Smooth muscle cell of the brain vasculature (primary cell): ENCODE data around the gene TTLL6.

Experiments used
- DNase-seq: peaks from one replicate; pipeline ENCODE4 v3.0.0-alpha.2; 2012; ENCODE audit warnings: low read depth, low spot score

TTLL6 gene

GRCh38 chr17:48738803-48739526 is 78.1 kb downstream of the TTLL6 start:
- no peak for DNase-seq

GRCh38 chr17:48738424-48738802 is 78.6 kb downstream of the TTLL6 start:
- DNase-seq = no peak

GRCh38 chr17:48737330-48738043 is 79.5 kb downstream of the TTLL6 start:
- DNase-seq = no peak

GRCh38 chr17:48735062-48735351 is 82.0 kb downstream of the TTLL6 start:
- DNase-seq = no peak

- DNase-seq = no peak
Observed at GRCh38 chr17:48734333-48735061, 82.5 kb downstream of the TTLL6 start.

- no peak for DNase-seq
Observed at GRCh38 chr17:48733632-48734328, 83.2 kb downstream of the TTLL6 start.

GRCh38 chr17:48732688-48733629 is 84.1 kb downstream of the TTLL6 start:
- no peak for DNase-seq

- DNase-seq = no peak
Observed at GRCh38 chr17:48731355-48731754, 85.7 kb downstream of the TTLL6 start.

GRCh38 chr17:48730240-48730550 is 86.8 kb downstream of the TTLL6 start:
- no peak for DNase-seq

GRCh38 chr17:48729335-48730239 is 87.4 kb downstream of the TTLL6 start:
- DNase-seq = no peak

- no peak for DNase-seq
Observed at GRCh38 chr17:48728232-48729231, 88.5 kb downstream of the TTLL6 start, which contains the start of gene HOXB13. Gene HOXB13 (minus strand): TSS chr17:48728750. CDS start chr17:48728593, 157 bp downstream.

- no peak for DNase-seq
Observed at GRCh38 chr17:48727415-48728175, 89.4 kb downstream of the TTLL6 start.

- DNase-seq = no peak
Observed at GRCh38 chr17:48726916-48727286, 90.1 kb downstream of the TTLL6 start.

- DNase-seq = no peak
Observed at GRCh38 chr17:48726114-48726915, 90.7 kb downstream of the TTLL6 start.

GRCh38 chr17:48725288-48726064 is 91.6 kb downstream of the TTLL6 start:
- DNase-seq = no peak

- no peak for DNase-seq
Observed at GRCh38 chr17:48725004-48725287, 92.1 kb downstream of the TTLL6 start.
